PC-3 (cell line): ENCODE measurements around the gene GPR37L1. TPM values are rescaled to one million over a fixed set of nuclear protein-coding genes. Genes with fewer than 3 reads are reported as not detected.
"Not testable (repeated sequence)": the region's sequence is repeated elsewhere in the genome, so short reads cannot be mapped to it uniquely, and the experiment has no call there.

Experiments
- ATAC-seq: fragments of 200-7000 bp; cut with Tn5 transposase; 2 replicates; pipeline ENCODE4 v1.9.1; 2020; ENCODE audit warnings: mild to moderate bottlenecking, moderate library complexity
- BruUV-seq: library from RNA; stranded (reverse); fragments of 400-500 nt; replicated peaks from 2 replicates; lab custom pipeline; 2021; lab: Mats Ljungman, UMichigan
- CTCF ChIA-PET: fragments of 300-600 bp; sonication (Branson Sonifier 250); formaldehyde crosslinking; loops from one replicate; lab custom pipeline; 2022; ENCODE audit warnings: antibody characterized with exemption; lab: Charles Lee
- POLR2A ChIA-PET: fragments of 300-600 bp; sonication (Branson Sonifier 250); formaldehyde crosslinking; loops from one replicate; lab custom pipeline; 2022; ENCODE audit warnings: antibody characterized with exemption; ENCODE audit not compliant: unreplicated experiment; lab: Charles Lee
- DNase-seq: peaks from one replicate; pipeline ENCODE4 v3.0.0-alpha.2; 2015
- H2AFZ ChIP-seq: fragments of 300-600 bp; sonication (generic); 2 replicates; pipeline ENCODE4 v1.6.0; 2016; ENCODE audit warnings: antibody characterized with exemption, low read length
- H3F3A ChIP-seq: fragments of 300-600 bp; sonication (generic); one replicate; pipeline ENCODE4 v1.6.0; 2017; ENCODE audit warnings: antibody characterized with exemption, low read length, control low read depth, mild to moderate bottlenecking; ENCODE audit not compliant: unreplicated experiment
- H3K27ac ChIP-seq: fragments of 300-600 bp; sonication (generic); 2 replicates; pipeline ENCODE4 v1.5.1; 2016; ENCODE audit warnings: mild to moderate bottlenecking, low read length
- H3K27me3 ChIP-seq: fragments of 300-600 bp; sonication (generic); 2 replicates; pipeline ENCODE4 v1.6.1; 2016; ENCODE audit warnings: low read length, mixed read lengths
- H3K36me3 ChIP-seq: fragments of 300-600 bp; sonication (generic); 2 replicates; pipeline ENCODE4 v1.6.1; 2016; ENCODE audit warnings: low read depth, mixed run types, low read length, mixed read lengths
- H3K4me1 ChIP-seq: fragments of 300-600 bp; sonication (generic); 2 replicates; pipeline ENCODE4 v1.5.1; 2016; ENCODE audit warnings: low read length; ENCODE audit not compliant: insufficient read depth
- H3K4me2 ChIP-seq: fragments of 300-600 bp; sonication (generic); 2 replicates; pipeline ENCODE4 v1.6.0; 2016; ENCODE audit warnings: low read length
- H3K4me3 ChIP-seq: fragments of 300-600 bp; sonication (generic); 2 replicates; pipeline ENCODE4 v1.5.1; 2016; ENCODE audit warnings: mild to moderate bottlenecking, low read length, mixed read lengths
- H3K79me2 ChIP-seq: fragments of 300-600 bp; sonication (generic); 2 replicates; pipeline ENCODE4 v1.6.1; 2017; ENCODE audit warnings: low read length, mixed read lengths
- H3K9ac ChIP-seq: fragments of 300-600 bp; sonication (generic); 2 replicates; pipeline ENCODE4 v1.6.0; 2016; ENCODE audit warnings: mild to moderate bottlenecking, low read length
- H3K9me2 ChIP-seq: fragments of 300-600 bp; sonication (generic); replicated peaks from 2 replicates; pipeline ENCODE4 v1.6.1; 2016; ENCODE audit warnings: mixed run types, low read length, mixed read lengths
- H3K9me3 ChIP-seq: fragments of 300-600 bp; sonication (generic); 2 replicates; pipeline ENCODE4 v1.6.1; 2016; ENCODE audit warnings: low read length, mixed read lengths
- H4K20me1 ChIP-seq: fragments of 300-600 bp; sonication (generic); 2 replicates; pipeline ENCODE4 v1.6.1; 2016; ENCODE audit warnings: low read length, mixed read lengths
- CTCF ChIP-seq: fragments of 300-600 bp; sonication (generic); conservative IDR thresholded peaks from 2 replicates; pipeline ENCODE4 v1.5.1; 2017; ENCODE audit warnings: antibody characterized with exemption, low read depth, mild to moderate bottlenecking, low read length
- EZH2 ChIP-seq: fragments of 300-600 bp; sonication (generic); IDR thresholded peaks from one replicate; pipeline ENCODE4 v1.6.1; 2017; ENCODE audit warnings: antibody characterized with exemption, mild to moderate bottlenecking, low read length; ENCODE audit not compliant: unreplicated experiment
- EZH2phosphoT487 ChIP-seq: fragments of 300-600 bp; sonication (generic); IDR thresholded peaks from 2 replicates; pipeline ENCODE4 v1.6.1; 2018; ENCODE audit warnings: mild to moderate bottlenecking, antibody characterized with exemption, low read length, borderline replicate concordance
- intact Hi-C: fragments of 100-400 bp; cut with micrococcal nuclease; formaldehyde crosslinking; loops from 2 replicates; pipeline ENCODE4 v1.9.0; 2023
- total RNA-seq: library from RNA; depleted of rRNA; stranded (reverse); fragments of >200 nt; gene quantifications from 2 replicates; pipeline ENCODE4 v1.2.3, GENCODE V29; 2014

Gene GPR37L1
- total RNA-seq, 1 experiment from 2014 or later = 0.04 TPM

DNA sequence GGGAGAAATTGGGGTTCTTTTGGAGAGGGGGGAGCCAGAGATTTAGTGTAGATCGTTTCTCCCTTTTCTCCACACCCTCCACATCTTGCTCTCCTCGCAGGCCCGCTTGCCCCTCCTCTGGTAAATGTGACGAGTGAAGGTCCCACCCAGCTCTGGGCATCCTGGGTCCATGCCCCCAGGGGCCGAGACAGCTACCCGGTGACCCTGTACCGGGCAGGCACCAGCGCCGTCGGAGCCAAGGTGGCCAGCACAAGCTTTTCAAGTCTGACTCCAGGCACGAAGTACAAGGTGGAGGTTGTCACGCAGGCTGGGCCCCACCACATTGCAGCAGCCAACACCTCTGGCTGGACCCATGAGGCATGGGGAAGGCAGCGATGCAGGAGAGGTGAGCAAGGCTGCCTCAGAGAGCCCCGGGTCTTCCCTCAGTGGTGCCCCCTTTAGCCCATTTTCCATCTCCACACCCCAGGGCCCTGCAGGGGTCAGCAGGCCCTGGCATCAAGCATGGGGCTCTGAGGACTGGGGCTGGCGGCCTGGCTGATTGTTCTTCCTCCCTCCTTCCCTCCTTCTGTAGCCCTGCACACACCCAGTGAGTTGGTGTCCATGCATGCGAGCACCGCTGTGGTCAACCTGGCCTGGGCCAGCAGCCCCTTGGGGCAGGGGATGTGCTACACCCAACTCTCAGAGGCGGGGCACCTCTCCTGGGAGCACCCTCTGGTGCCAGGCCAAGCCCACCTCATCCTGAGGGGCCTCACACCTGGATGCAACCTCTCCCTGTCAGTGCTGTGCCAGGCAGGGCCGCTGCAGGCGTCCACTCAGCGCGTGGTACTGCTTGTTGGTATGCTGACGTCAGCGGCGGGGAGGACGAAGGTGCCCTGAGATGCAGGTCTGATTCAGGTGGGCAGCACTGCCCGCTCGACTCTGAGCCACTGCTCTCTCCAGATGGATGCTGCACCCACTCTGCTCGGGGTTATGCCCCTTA lies 54.5 kb downstream of the GPR37L1 start:
- H3K4me2 ChIP-seq = no peak overlapping the region
- no peak overlapping the region for H3K27ac ChIP-seq
- ChIA-PET POLR2A (no interaction called here), CTCF (no interaction called here)
- H3K4me1 ChIP-seq = no peaks in the 10 kb centered on the region
- no peaks in the 10 kb centered on the region for H3F3A ChIP-seq
- H3K27me3 ChIP-seq = no peaks in the 10 kb centered on the region
- H3K79me2 ChIP-seq = no peaks in the 10 kb centered on the region
- DNase-seq (no peak), ATAC-seq (no peak)
- no peak overlapping the region for H2AFZ ChIP-seq
- no TSS peak for BruUV-seq
- no peaks in the 10 kb centered on the region for H3K9me3 ChIP-seq
- H3K9me2 ChIP-seq = no peaks in the 10 kb centered on the region
- H3K9ac ChIP-seq = no peak overlapping the region
- intact Hi-C loops = no loop called here
- H4K20me1 ChIP-seq = no peaks in the 10 kb centered on the region
- H3K4me3 ChIP-seq = no peak overlapping the region
- TF ChIP-seq EZH2phosphoT487 (no peak), CTCF (no peak), EZH2 (no peak)
- no peaks in the 10 kb centered on the region for H3K36me3 ChIP-seq

GRCh38 chr1:202179828-202180750 lies 57.4 kb downstream of the GPR37L1 start:
- POLR2A ChIA-PET = no interaction called here
- H3K79me2 ChIP-seq = no peaks in the 10 kb centered on the region
- BruUV-seq = no TSS peak

GRCh38 chr1:202180751-202181139 lies 58.0 kb downstream of the GPR37L1 start:
- intact Hi-C loops, POLR2A ChIA-PET, ATAC-seq: not testable (repeated sequence)

More at GRCh38 chr1:202179828-202180750, 57.4 kb downstream of the GPR37L1 start:
- no peak for DNase-seq
- Histone ChIP-seq H3K9me3 (no peaks in the 10 kb centered on the region), H3K27ac (no peak overlapping the region), H3K36me3 (no peaks in the 10 kb centered on the region), H3K4me2 (no peak overlapping the region), H2AFZ (no peak overlapping the region), H3K9ac (no peak overlapping the region), H3F3A (no peaks in the 10 kb centered on the region), H3K4me3 (no peak overlapping the region), H3K4me1 (no peaks in the 10 kb centered on the region), H3K9me2 (no peaks in the 10 kb centered on the region), H3K27me3 (no peaks in the 10 kb centered on the region), H4K20me1 (no peaks in the 10 kb centered on the region)
- ATAC-seq = no peak
- CTCF ChIA-PET = no interaction called here
- TF ChIP-seq CTCF (no peak), EZH2phosphoT487 (no peak), EZH2 (no peak)
- intact Hi-C loops = no loop called here

More at GRCh38 chr1:202180751-202181139, 58.0 kb downstream of the GPR37L1 start:
- H3K27ac ChIP-seq, BruUV-seq, DNase-seq, H4K20me1 ChIP-seq, H3K4me1 ChIP-seq, CTCF ChIA-PET, H3K9me2 ChIP-seq, H3K36me3 ChIP-seq, H3K4me3 ChIP-seq, H3K4me2 ChIP-seq, H3K79me2 ChIP-seq, H3K27me3 ChIP-seq, H3K9ac ChIP-seq, H2AFZ ChIP-seq, H3K9me3 ChIP-seq, H3F3A ChIP-seq: not testable (repeated sequence)
